GM19468 (cell line): ENCODE results near the gene CDH13.

Experiments used
- ATAC-seq: cut with Tn5 transposase; IDR thresholded peaks from one replicate; pipeline ENCODE4 v1.9.1; 2021; ENCODE audit warnings: mild to moderate bottlenecking, moderate library complexity, moderate number of reproducible peaks; ENCODE audit not compliant: unreplicated experiment; ENCODE audit errors: extremely low read depth

Gene CDH13

GRCh38 chr16:82682767-82683166 lies 56.0 kb downstream of the CDH13 start:
- ATAC-seq: no peak

GRCh38 chr16:82684256-82684655 lies 57.5 kb downstream of the CDH13 start:
- ATAC-seq: no peak

GRCh38 chr16:82685526-82685925 lies 58.8 kb downstream of the CDH13 start:
- ATAC-seq: no peak

- ATAC-seq: no peak
Measured at GRCh38 chr16:82694239-82694874, 67.6 kb downstream of the CDH13 start.

- no peak for ATAC-seq
Measured at GRCh38 chr16:82695806-82696205, 69.0 kb downstream of the CDH13 start.

- ATAC-seq: no peak
Measured at GRCh38 chr16:82699260-82699659, 72.5 kb downstream of the CDH13 start.

GRCh38 chr16:82699711-82700495 lies 73.1 kb downstream of the CDH13 start:
- no peak for ATAC-seq

- no peak for ATAC-seq
Measured at GRCh38 chr16:82700541-82701235, 73.9 kb downstream of the CDH13 start.

- ATAC-seq: no peak
Measured at GRCh38 chr16:82701442-82701955, 74.7 kb downstream of the CDH13 start.

GRCh38 chr16:82703161-82703560 lies 76.4 kb downstream of the CDH13 start:
- no peak for ATAC-seq

- ATAC-seq: no peak
Measured at GRCh38 chr16:82703871-82704768, 77.4 kb downstream of the CDH13 start.

- ATAC-seq: no peak
Measured at GRCh38 chr16:82709987-82710386, 83.2 kb downstream of the CDH13 start.

GRCh38 chr16:82713778-82714177 lies 87.0 kb downstream of the CDH13 start:
- no peak for ATAC-seq

GRCh38 chr16:82715160-82715559 lies 88.4 kb downstream of the CDH13 start:
- ATAC-seq: no peak

- ATAC-seq: no peak
Measured at GRCh38 chr16:82715833-82716232, 89.1 kb downstream of the CDH13 start.

- ATAC-seq: no peak
Measured at GRCh38 chr16:82716361-82716855, 89.6 kb downstream of the CDH13 start.

GRCh38 chr16:82720414-82720813 lies 93.6 kb downstream of the CDH13 start:
- ATAC-seq: no peak

- ATAC-seq: no peak
Measured at GRCh38 chr16:82726306-82726705, 99.5 kb downstream of the CDH13 start.

GRCh38 chr16:82728901-82729300 lies 102.1 kb downstream of the CDH13 start:
- peak; percentile 46 for ATAC-seq

- no peak for ATAC-seq
Measured at GRCh38 chr16:82730901-82731300, 104.1 kb downstream of the CDH13 start.
